Rectal smooth muscle tissue (tissue), 1 donor: ENCODE data around the gene SYNCRIP.
"Not testable (repeated sequence)": the region's sequence is repeated elsewhere in the genome, so short reads cannot be mapped to it uniquely, and the experiment has no call there.

Experiments used
- H3K27ac ChIP-seq: one replicate; pipeline ENCODE4 v1.7.0; 2013; ENCODE audit warnings: low read depth, low read length, inconsistent platforms
- H3K27me3 ChIP-seq: one replicate; pipeline ENCODE4 v1.7.0; 2013; ENCODE audit warnings: low read length; ENCODE audit not compliant: control insufficient read depth, insufficient read depth
- H3K36me3 ChIP-seq: one replicate; pipeline ENCODE4 v1.7.0; 2013; ENCODE audit warnings: low read length; ENCODE audit not compliant: control insufficient read depth, insufficient read depth
- H3K4me1 ChIP-seq: one replicate; pipeline ENCODE4 v1.7.0; 2013; ENCODE audit warnings: low read length; ENCODE audit not compliant: control insufficient read depth, insufficient read depth
- H3K4me3 ChIP-seq: one replicate; pipeline ENCODE4 v1.7.0; 2013; ENCODE audit warnings: low read length
- H3K9ac ChIP-seq: one replicate; pipeline ENCODE4 v1.7.0; 2013; ENCODE audit warnings: low read length

Gene SYNCRIP

GRCh38 chr6:85642774-85643536 is at the start of gene SYNCRIP:
SYNCRIP (minus strand) TSS chr6:85642886; CDS start chr6:85641439, 1,447 bp downstream.
- Histone ChIP-seq H3K4me1 (peaks cover 13% of the 10 kb centered on the region), H3K4me3 (peak within 1 kb of the TSS; percentile 76), H3K27ac (peak within 1 kb of the TSS; percentile 99), H3K9ac (peak within 1 kb of the TSS; percentile 71), H3K27me3 (no peaks in the 10 kb centered on the region), H3K36me3 (no peaks in the 10 kb centered on the region)

- no peak overlapping the region for H3K9ac ChIP-seq
- no peaks in the 10 kb centered on the region for H3K27me3 ChIP-seq
- H3K4me1 ChIP-seq = no peaks in the 10 kb centered on the region
- H3K27ac ChIP-seq = no peak overlapping the region
- H3K36me3 ChIP-seq = no peaks in the 10 kb centered on the region
- no peak overlapping the region for H3K4me3 ChIP-seq
These were observed 48.8 kb upstream of the SYNCRIP start for GRCh38 chr6:85691478-85691877.

- no peaks in the 10 kb centered on the region for H3K36me3 ChIP-seq
These were observed 47.4 kb upstream of the SYNCRIP start for GRCh38 chr6:85690071-85690470.

GRCh38 chr6:85685713-85686112 is 43.0 kb upstream of the SYNCRIP start:
- H3K27ac ChIP-seq = no peak overlapping the region
- H3K9ac ChIP-seq = no peak overlapping the region
- H3K4me1 ChIP-seq = no peaks in the 10 kb centered on the region
- H3K27me3 ChIP-seq = no peaks in the 10 kb centered on the region
- H3K4me3 ChIP-seq = no peak overlapping the region
- no peaks in the 10 kb centered on the region for H3K36me3 ChIP-seq

More at GRCh38 chr6:85690071-85690470, 47.4 kb upstream of the SYNCRIP start:
- H3K27me3 ChIP-seq = no peaks in the 10 kb centered on the region
- no peak overlapping the region for H3K4me3 ChIP-seq
- no peak overlapping the region for H3K9ac ChIP-seq
- H3K4me1 ChIP-seq = no peaks in the 10 kb centered on the region
- H3K27ac ChIP-seq = no peak overlapping the region

GRCh38 chr6:85684809-85685171 is 42.1 kb upstream of the SYNCRIP start:
- Histone ChIP-seq H3K27me3 (no peaks in the 10 kb centered on the region), H3K27ac (no peak overlapping the region), H3K9ac (no peak overlapping the region), H3K36me3 (no peaks in the 10 kb centered on the region), H3K4me3 (no peak overlapping the region), H3K4me1 (no peaks in the 10 kb centered on the region)

GRCh38 chr6:85684133-85684808 is 41.6 kb upstream of the SYNCRIP start:
- Histone ChIP-seq H3K27ac (no peak overlapping the region), H3K27me3 (no peaks in the 10 kb centered on the region), H3K36me3 (no peaks in the 10 kb centered on the region), H3K4me3 (no peak overlapping the region), H3K9ac (no peak overlapping the region), H3K4me1 (peaks cover 3% of the 10 kb centered on the region)

GRCh38 chr6:85681899-85682298 is 39.2 kb upstream of the SYNCRIP start:
- not testable (repeated sequence) for H3K27me3 ChIP-seq, H3K4me3 ChIP-seq, H3K4me1 ChIP-seq, H3K36me3 ChIP-seq, H3K9ac ChIP-seq, H3K27ac ChIP-seq

- Histone ChIP-seq H3K27me3 (no peaks in the 10 kb centered on the region), H3K36me3 (peaks cover 3% of the 10 kb centered on the region), H3K4me1 (peaks cover 13% of the 10 kb centered on the region), H3K9ac (no peak overlapping the region), H3K27ac (no peak overlapping the region), H3K4me3 (no peak overlapping the region)
These were observed 37.7 kb upstream of the SYNCRIP start for GRCh38 chr6:85680388-85680787.

GRCh38 chr6:85679445-85680123 is 36.9 kb upstream of the SYNCRIP start:
- H3K36me3 ChIP-seq = peaks cover 3% of the 10 kb centered on the region
- H3K27me3 ChIP-seq = no peaks in the 10 kb centered on the region
- peaks cover 13% of the 10 kb centered on the region for H3K4me1 ChIP-seq
- no peak overlapping the region for H3K9ac ChIP-seq
- no peak overlapping the region for H3K27ac ChIP-seq
- H3K4me3 ChIP-seq = peak overlapping the region; percentile 71

GRCh38 chr6:85678602-85679444 is 36.1 kb upstream of the SYNCRIP start:
- peaks cover 13% of the 10 kb centered on the region for H3K4me1 ChIP-seq
- peaks cover 3% of the 10 kb centered on the region for H3K36me3 ChIP-seq
- no peaks in the 10 kb centered on the region for H3K27me3 ChIP-seq
- H3K4me3 ChIP-seq = peak overlapping the region; percentile 98
- H3K9ac ChIP-seq = peak overlapping the region; percentile 87
- peak overlapping the region; percentile 95 for H3K27ac ChIP-seq

GRCh38 chr6:85678026-85678601 is 35.4 kb upstream of the SYNCRIP start:
- peaks cover 13% of the 10 kb centered on the region for H3K4me1 ChIP-seq
- H3K9ac ChIP-seq = peak overlapping the region; percentile 87
- H3K4me3 ChIP-seq = peak overlapping the region; percentile 98
- no peaks in the 10 kb centered on the region for H3K27me3 ChIP-seq
- peaks cover 3% of the 10 kb centered on the region for H3K36me3 ChIP-seq
- H3K27ac ChIP-seq = peak overlapping the region; percentile 95
